Caco-2 (cell line): ENCODE data around the gene PATJ. TPM values are rescaled to one million over a fixed set of nuclear protein-coding genes. Genes with fewer than 3 reads are reported as not detected.

Source experiments
- BruUV-seq: library from RNA; stranded (reverse); fragments of 400-500 nt; replicated peaks from 2 replicates; lab custom pipeline; 2021; lab: Mats Ljungman, UMichigan
- CTCF ChIA-PET: fragments of 300-600 bp; sonication (Branson Sonifier 250); formaldehyde crosslinking; loops from one replicate; lab custom pipeline; 2022; ENCODE audit warnings: antibody characterized with exemption; lab: Charles Lee
- POLR2A ChIA-PET: fragments of 300-600 bp; sonication (Branson Sonifier 250); formaldehyde crosslinking; loops from one replicate; lab custom pipeline; 2022; ENCODE audit warnings: antibody characterized with exemption; lab: Charles Lee
- DNase-seq, 2 experiments: peaks; one replicate each; pipeline versions ENCODE4 v3.0.0 to v3.0.0-alpha.2; 2020 to 2022
- H3K27me3 ChIP-seq: replicated peaks from 2 replicates; pipeline ENCODE4 v1.6.0; 2011; ENCODE audit warnings: low read length; ENCODE audit not compliant: control insufficient read depth, insufficient read depth
- H3K36me3 ChIP-seq: 2 replicates; pipeline ENCODE4 v1.5.1; 2011; ENCODE audit warnings: low read length; ENCODE audit not compliant: control insufficient read depth, insufficient read depth
- H3K4me1 ChIP-seq: fragments of 250-450 bp; sonication (Bioruptor Pico); 2 replicates; pipeline ENCODE4 v1.5.1; 2020; ENCODE audit warnings: mild to moderate bottlenecking
- H3K4me3 ChIP-seq: 2 replicates; pipeline ENCODE4 v1.5.1; 2011; ENCODE audit warnings: low read depth, mild to moderate bottlenecking, control low read depth, low read length
- H3K9me3 ChIP-seq: fragments of 250-450 bp; sonication (Bioruptor Pico); 2 replicates; pipeline ENCODE4 v1.5.1; 2020; ENCODE audit warnings: mild to moderate bottlenecking, moderate library complexity
- H3K27ac Mint-ChIP-seq: one replicate; pipeline ENCODE4 v1.8.0; 2022; ENCODE audit warnings: mixed read lengths; ENCODE audit not compliant: unreplicated experiment
- H3K27me3 Mint-ChIP-seq: one replicate; pipeline ENCODE4 v1.8.0; 2022; ENCODE audit warnings: mixed read lengths; ENCODE audit not compliant: insufficient read depth, unreplicated experiment
- H3K36me3 Mint-ChIP-seq: one replicate; pipeline ENCODE4 v1.8.0; 2022; ENCODE audit warnings: mild to moderate bottlenecking, mixed read lengths; ENCODE audit not compliant: insufficient read depth, unreplicated experiment
- H3K4me1 Mint-ChIP-seq: one replicate; pipeline ENCODE4 v1.8.0; 2022; ENCODE audit warnings: low read depth, mixed read lengths; ENCODE audit not compliant: unreplicated experiment
- H3K4me3 Mint-ChIP-seq: one replicate; pipeline ENCODE4 v1.8.0; 2022; ENCODE audit warnings: mild to moderate bottlenecking, moderate library complexity, mixed read lengths; ENCODE audit not compliant: unreplicated experiment
- H3K9me3 Mint-ChIP-seq: one replicate; pipeline ENCODE4 v1.8.0; 2022; ENCODE audit warnings: mixed read lengths; ENCODE audit not compliant: unreplicated experiment
- CTCF ChIP-seq, 2 experiments: fragments of 200-600 bp in 1 of 2; IDR thresholded peaks; 1 replicate in 1 of 2; 2 replicates in 1 of 2; pipeline versions ENCODE4 v1.5.1 to v1.8.0; 2011 to 2022; ENCODE audit warnings: antibody characterized with exemption in 1 of 2, control low read depth in 1 of 2, inconsistent platforms in 1 of 2, low read depth in 1 of 2, low read length in 1 of 2, mild to moderate bottlenecking in 1 of 2, moderate library complexity in 1 of 2; ENCODE audit not compliant: insufficient read depth in 1 of 2, severe bottlenecking in 1 of 2, unreplicated experiment in 1 of 2
- intact Hi-C: fragments of 100-400 bp; cut with micrococcal nuclease; formaldehyde crosslinking; loops from one replicate; pipeline ENCODE4 v1.10.0; 2022; ENCODE audit not compliant: unreplicated experiment
- total RNA-seq: library from RNA; stranded (reverse); gene quantifications from 2 replicates; pipeline ENCODE4 v1.2.3, GENCODE V29; 2022

Gene PATJ
- total RNA-seq, 1 experiment from 2014 or later, result 31.6 TPM

DNA sequence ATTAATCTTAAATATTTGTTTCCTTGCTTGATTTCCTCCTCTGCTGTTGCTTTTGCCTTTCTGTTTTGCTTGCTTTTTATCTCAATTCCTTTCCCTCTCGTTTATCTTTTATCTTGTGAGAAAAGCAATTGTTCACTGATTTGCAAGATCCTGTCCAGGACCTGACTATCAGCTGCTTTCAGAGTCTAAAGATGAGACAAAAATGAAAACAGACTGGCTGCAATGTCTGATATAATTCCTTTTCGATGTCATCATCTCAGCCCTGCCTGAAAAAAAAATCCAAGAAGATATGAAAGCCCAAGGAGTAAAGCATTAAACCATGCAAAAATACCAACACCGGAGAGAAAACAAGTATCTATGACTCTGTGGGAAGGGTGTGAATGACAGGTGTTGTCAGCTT, 225.5 kb downstream of the PATJ start:
- intact Hi-C loops, result no loop called here
- DNase-seq, result no peak
- H3K27me3 ChIP-seq, result no peaks in the 10 kb centered on the region
- H3K9me3 ChIP-seq, result no peaks in the 10 kb centered on the region
- H3K4me3 Mint-ChIP-seq, result no peak overlapping the region
- H3K4me1 Mint-ChIP-seq, result peaks cover 7% of the 10 kb centered on the region
- no peaks in the 10 kb centered on the region for H3K36me3 Mint-ChIP-seq
- no peak overlapping the region for H3K4me3 ChIP-seq
- ChIA-PET POLR2A (no interaction called here), CTCF (no interaction called here)
- no peaks in the 10 kb centered on the region for H3K9me3 Mint-ChIP-seq
- H3K36me3 ChIP-seq, result no peaks in the 10 kb centered on the region
- no TSS peak for BruUV-seq
- TF ChIP-seq CTCF (IDR thresholded peaks at IDR 0.05; ENCODE audit: insufficient read depth in 1 of 2, low read depth in 1 of 2, low read length in 1 of 2, severe bottlenecking in 1 of 2, unreplicated experiment in 1 of 2), result no peak
- peaks cover 7% of the 10 kb centered on the region; the same call in 1 of the 2 replicates for H3K4me1 ChIP-seq
- no peak overlapping the region for H3K27ac Mint-ChIP-seq
- H3K27me3 Mint-ChIP-seq, result no peaks in the 10 kb centered on the region

DNA sequence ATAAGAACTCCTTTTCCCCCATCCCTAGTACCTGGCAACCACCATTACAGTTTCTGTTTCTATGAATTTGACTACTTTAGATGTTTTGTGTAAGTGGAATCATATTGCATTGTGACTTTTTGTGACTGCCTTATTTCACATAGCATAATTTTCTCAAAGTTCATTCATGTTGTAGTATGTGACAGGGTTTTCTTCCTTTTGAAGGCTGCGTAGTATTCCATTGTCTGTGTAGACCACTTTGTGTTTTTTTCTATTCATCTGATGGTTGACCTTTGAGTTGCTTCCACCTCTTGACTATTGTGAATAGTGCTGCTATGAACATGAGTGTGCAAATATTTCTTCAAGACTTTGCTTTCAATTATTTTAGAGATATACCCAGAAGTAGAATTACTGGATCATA, 226.6 kb downstream of the PATJ start:
- H3K4me1 ChIP-seq, result peaks cover 7% of the 10 kb centered on the region; the same call in 1 of the 2 replicates
- POLR2A ChIA-PET, result no interaction called here
- Mint-ChIP-seq H3K9me3 (no peaks in the 10 kb centered on the region), H3K4me1 (peaks cover 7% of the 10 kb centered on the region), H3K27ac (no peak overlapping the region), H3K36me3 (no peaks in the 10 kb centered on the region), H3K27me3 (no peaks in the 10 kb centered on the region), H3K4me3 (no peak overlapping the region)
- CTCF ChIA-PET, result no interaction called here
- no peaks in the 10 kb centered on the region for H3K9me3 ChIP-seq
- no peak for TF ChIP-seq CTCF (IDR thresholded peaks at IDR 0.05; ENCODE audit: insufficient read depth in 1 of 2, low read depth in 1 of 2, low read length in 1 of 2, severe bottlenecking in 1 of 2, unreplicated experiment in 1 of 2)
- H3K27me3 ChIP-seq, result no peaks in the 10 kb centered on the region
- H3K4me3 ChIP-seq, result no peak overlapping the region
- no peak for DNase-seq
- H3K36me3 ChIP-seq, result no peaks in the 10 kb centered on the region
- intact Hi-C loops, result no loop called here
- no TSS peak for BruUV-seq

- TF ChIP-seq CTCF (IDR thresholded peaks at IDR 0.05; ENCODE audit: insufficient read depth in 1 of 2, low read depth in 1 of 2, low read length in 1 of 2, severe bottlenecking in 1 of 2, unreplicated experiment in 1 of 2), result no peak
- Mint-ChIP-seq H3K27me3 (no peaks in the 10 kb centered on the region), H3K27ac (no peak overlapping the region), H3K4me1 (peaks cover 7% of the 10 kb centered on the region), H3K9me3 (no peaks in the 10 kb centered on the region), H3K4me3 (no peak overlapping the region), H3K36me3 (no peaks in the 10 kb centered on the region)
- H3K4me1 ChIP-seq, result no peaks in the 10 kb centered on the region
- no TSS peak for BruUV-seq
- ChIA-PET CTCF (no interaction called here), POLR2A (no interaction called here)
- H3K4me3 ChIP-seq, result no peak overlapping the region
- H3K36me3 ChIP-seq, result no peaks in the 10 kb centered on the region
- H3K27me3 ChIP-seq, result no peaks in the 10 kb centered on the region
- intact Hi-C loops, result no loop called here
- DNase-seq, result no peak
- no peaks in the 10 kb centered on the region for H3K9me3 ChIP-seq
Measured at GRCh38 chr1:61973100-61973837, 231.0 kb downstream of the PATJ start.
